ENCODE measurements around the gene NR1D1. TPM values are rescaled to one million over a fixed set of nuclear protein-coding genes. Genes with fewer than 3 reads are reported as not detected.

Gene NR1D1
- polyA plus RNA-seq, 1 of the 3 experiments (the other 2 are of a cell fraction) = 6.5 TPM

DNA sequence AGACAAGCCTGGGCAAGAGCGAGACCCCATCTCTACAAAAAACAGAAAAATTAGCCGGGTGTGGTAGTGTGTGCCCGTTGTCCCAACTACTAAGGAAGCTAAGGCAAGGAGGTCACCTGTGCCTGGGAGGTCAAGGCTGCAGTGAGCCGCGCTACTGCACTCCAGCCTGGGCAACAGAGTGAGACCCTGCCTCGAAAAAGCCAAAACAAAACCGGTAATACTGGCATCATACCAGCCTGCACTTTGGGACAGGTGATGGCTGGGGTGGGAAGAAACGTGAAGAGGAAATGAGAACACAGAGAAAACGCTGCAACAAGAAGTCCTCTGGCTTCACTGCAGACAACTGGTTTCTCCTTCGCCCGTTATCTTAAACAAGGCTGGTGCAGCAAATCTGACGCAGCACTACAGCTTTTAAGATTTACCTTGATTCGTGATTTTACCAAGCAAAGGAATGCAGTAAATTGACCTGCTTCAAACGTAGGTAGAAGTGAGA, 39.2 kb upstream of the NR1D1 start:
- TF ChIP-seq RXRA (IDR thresholded peaks at IDR 0.05; ENCODE audit: borderline replicate concordance, low read depth) (no peak), RAD21 (IDR thresholded peaks at IDR 0.05; ENCODE audit: low read length) (no peak), MXI1 (IDR thresholded peaks at IDR 0.05; ENCODE audit: low read depth, low read length) (no peak), MEF2A (IDR thresholded peaks at IDR 0.05; ENCODE audit: borderline replicate concordance, low read depth) (no peak), POLR2AphosphoS5 (IDR thresholded peaks at IDR 0.05; ENCODE audit: low read depth, low read length) (no peak), RFX5 (IDR thresholded peaks at IDR 0.05; ENCODE audit: low read length) (no peak), FOSL2 (IDR thresholded peaks at IDR 0.05; ENCODE audit: borderline replicate concordance, low read depth) (no peak)
- TF ChIP-seq, protein P1, sequence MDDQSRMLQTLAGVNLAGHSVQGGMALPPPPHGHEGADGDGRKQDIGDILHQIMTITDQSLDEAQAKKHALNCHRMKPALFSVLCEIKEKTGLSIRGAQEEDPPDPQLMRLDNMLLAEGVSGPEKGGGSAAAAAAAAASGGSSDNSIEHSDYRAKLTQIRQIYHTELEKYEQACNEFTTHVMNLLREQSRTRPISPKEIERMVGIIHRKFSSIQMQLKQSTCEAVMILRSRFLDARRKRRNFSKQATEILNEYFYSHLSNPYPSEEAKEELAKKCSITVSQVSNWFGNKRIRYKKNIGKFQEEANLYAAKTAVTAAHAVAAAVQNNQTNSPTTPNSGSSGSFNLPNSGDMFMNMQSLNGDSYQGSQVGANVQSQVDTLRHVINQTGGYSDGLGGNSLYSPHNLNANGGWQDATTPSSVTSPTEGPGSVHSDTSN (IDR thresholded peaks at IDR 0.05) = no peak
- TF ChIP-seq, protein P2, sequence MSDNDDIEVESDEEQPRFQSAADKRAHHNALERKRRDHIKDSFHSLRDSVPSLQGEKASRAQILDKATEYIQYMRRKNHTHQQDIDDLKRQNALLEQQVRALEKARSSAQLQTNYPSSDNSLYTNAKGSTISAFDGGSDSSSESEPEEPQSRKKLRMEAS (IDR thresholded peaks at IDR 0.05; ENCODE audit: low read depth) = no peak
- DNase-seq = no peak
- Histone ChIP-seq H3K27ac (ENCODE audit: low read depth in 2 of 2, low read length in 1 of 2) (peak overlapping the region; percentile 85 to 90), H2AFZ (ENCODE audit: low read depth) (peak overlapping the region; percentile 87), H3K4me1 (ENCODE audit: control insufficient read depth in 1 of 2, insufficient read depth in 2 of 2, low read depth in 1 of 2, low read length in 1 of 2) (peaks cover 4% of the 10 kb centered on the region in 2 experiments; a peak in 2 of 4 replicates), H3K4me2 (peak overlapping the region; percentile 93), H3K36me3 (replicated peaks in 1 of 2; ENCODE audit: control insufficient read depth in 1 of 2, insufficient read depth in 2 of 2, low read length in 1 of 2) (peaks cover 32 to 54% of the 10 kb centered on the region in 2 experiments), H3K9ac (peak overlapping the region; percentile 70), H3K9me2 (no peaks in the 10 kb centered on the region), H3K9me3 (no peaks in the 10 kb centered on the region), H4K20me1 (ENCODE audit: insufficient read depth) (no peaks in the 10 kb centered on the region), H3K4me3 (ENCODE audit: low read depth in 2 of 2, low read length in 1 of 2) (peak overlapping the region; percentile 59 to 65), H3K27me3 (ENCODE audit: insufficient read depth) (no peaks in the 10 kb centered on the region), H3K79me2 (ENCODE audit: insufficient read depth) (peaks cover 69% of the 10 kb centered on the region), H3F3A (replicated peaks; ENCODE audit: insufficient read depth) (peaks cover 42% of the 10 kb centered on the region)
- 17% methylated on average over 14 of the region's 14 CpGs for WGBS (ENCODE audit: low lambda C conversion rate)
- ChIA-PET CTCF (interaction anchor here (1.2 to 3.2 kb wide), 7 partner anchors 10 to 53 kb away, joined by 3 to 13 read pairs (median 5); no protein-coding TSS in a partner anchor), POLR2A (interaction anchor here (0.6 to 2.6 kb wide), 6 partner anchors 13 to 689 kb away, joined by 3 to 14 read pairs (median 3); partner anchors contain the start of gene MED1)

- no peaks in the 10 kb centered on the region for H3K9me2 ChIP-seq
- TF ChIP-seq, protein P3, sequence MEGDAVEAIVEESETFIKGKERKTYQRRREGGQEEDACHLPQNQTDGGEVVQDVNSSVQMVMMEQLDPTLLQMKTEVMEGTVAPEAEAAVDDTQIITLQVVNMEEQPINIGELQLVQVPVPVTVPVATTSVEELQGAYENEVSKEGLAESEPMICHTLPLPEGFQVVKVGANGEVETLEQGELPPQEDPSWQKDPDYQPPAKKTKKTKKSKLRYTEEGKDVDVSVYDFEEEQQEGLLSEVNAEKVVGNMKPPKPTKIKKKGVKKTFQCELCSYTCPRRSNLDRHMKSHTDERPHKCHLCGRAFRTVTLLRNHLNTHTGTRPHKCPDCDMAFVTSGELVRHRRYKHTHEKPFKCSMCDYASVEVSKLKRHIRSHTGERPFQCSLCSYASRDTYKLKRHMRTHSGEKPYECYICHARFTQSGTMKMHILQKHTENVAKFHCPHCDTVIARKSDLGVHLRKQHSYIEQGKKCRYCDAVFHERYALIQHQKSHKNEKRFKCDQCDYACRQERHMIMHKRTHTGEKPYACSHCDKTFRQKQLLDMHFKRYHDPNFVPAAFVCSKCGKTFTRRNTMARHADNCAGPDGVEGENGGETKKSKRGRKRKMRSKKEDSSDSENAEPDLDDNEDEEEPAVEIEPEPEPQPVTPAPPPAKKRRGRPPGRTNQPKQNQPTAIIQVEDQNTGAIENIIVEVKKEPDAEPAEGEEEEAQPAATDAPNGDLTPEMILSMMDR (IDR thresholded peaks at IDR 0.05) = peak; percentile 12; the same call in 1 of the 2 replicates
- no peak for TF ChIP-seq TEAD4 (IDR thresholded peaks at IDR 0.05; ENCODE audit: borderline replicate concordance, insufficient read depth)
- no peak for TF ChIP-seq ZBTB33 (IDR thresholded peaks at IDR 0.05; ENCODE audit: borderline replicate concordance, low read depth)
- no peaks in the 10 kb centered on the region for H3K9me3 ChIP-seq
- 0 out of 4 replicates have a peak overlapping the region, but pooled peaks of 1 of the 2 experiments have one; percentile 1 for H3K27ac ChIP-seq (ENCODE audit: low read depth in 2 of 2, low read length in 1 of 2)
- ChIA-PET POLR2A (interaction anchor here (1.1 kb wide), 1 partner anchor 12 kb away, joined by 3 read pairs; no protein-coding TSS in a partner anchor), CTCF (no interaction called here)
- H3K9ac ChIP-seq = no peak overlapping the region
- no peak overlapping the region for H3K4me2 ChIP-seq
- no peaks in the 10 kb centered on the region for H4K20me1 ChIP-seq (ENCODE audit: insufficient read depth)
- WGBS (ENCODE audit: low lambda C conversion rate) = 97% methylated on average over 3 of the region's 3 CpGs
- H3K79me2 ChIP-seq (ENCODE audit: insufficient read depth) = peaks cover 53% of the 10 kb centered on the region
- no peaks in the 10 kb centered on the region for H3K27me3 ChIP-seq (ENCODE audit: insufficient read depth)
- no peak overlapping the region for H3K4me3 ChIP-seq (ENCODE audit: low read depth in 2 of 2, low read length in 1 of 2)
- peaks cover 61% of the 10 kb centered on the region for H3F3A ChIP-seq (replicated peaks; ENCODE audit: insufficient read depth)
- H3K4me1 ChIP-seq (ENCODE audit: control insufficient read depth in 1 of 2, insufficient read depth in 2 of 2, low read depth in 1 of 2, low read length in 1 of 2) = peaks cover 0 to 4% of the 10 kb centered on the region in 2 experiments; a peak in 1 of 4 replicates
- no peak for DNase-seq
- H3K36me3 ChIP-seq (replicated peaks in 1 of 2; ENCODE audit: control insufficient read depth in 1 of 2, insufficient read depth in 2 of 2, low read length in 1 of 2) = peaks cover 58 to 68% of the 10 kb centered on the region in 2 experiments
- H2AFZ ChIP-seq (ENCODE audit: low read depth) = no peak overlapping the region
Observed at GRCh38 chr17:40135817-40136216, 35.4 kb upstream of the NR1D1 start.
